ENCODE results near the gene PNO1. TPM values are rescaled to one million over a fixed set of nuclear protein-coding genes. Genes with fewer than 3 reads are reported as not detected.

The PNO1 gene
- total and polyA plus RNA-seq, 9 of the 15 experiments (the other 6 are each of a cell fraction or from before 2014, with no cell fraction given): 11.8 to 81.7 (median 41.1) TPM

- WGBS (ENCODE audit: insufficient coverage, low coverage, missing lambda C conversion rate): 89% methylated on average over 2 of the region's 2 CpGs
- FAIRE-seq (no peak), ATAC-seq (no peak), DNase-seq (ENCODE audit: extremely low read depth in 1 of 4, low spot score in 3 of 4) (no peak)
- H3K36me3 ChIP-seq (ENCODE audit: control insufficient read depth, insufficient read depth, low read length): peaks cover 6% of the 10 kb centered on the region; the same call in 2 of the 3 replicates
- intact Hi-C loops (cut with micrococcal nuclease): no loop called here
- H3K9ac ChIP-seq (ENCODE audit: insufficient read depth in 1 of 2, low read depth in 2 of 2, low read length in 2 of 2): no peak overlapping the region
- POLR2A ChIA-PET: no interaction called here
- no peaks in the 10 kb centered on the region for H3K27me3 ChIP-seq (ENCODE audit: control insufficient read depth in 2 of 2, insufficient read depth in 2 of 2, low read length in 2 of 2)
- in situ Hi-C loops (cut with MboI): no loop called here
- no peaks in the 10 kb centered on the region for H3K9me1 ChIP-seq (ENCODE audit: control insufficient read depth, insufficient read depth, low read length)
- no peak overlapping the region for H2AFZ ChIP-seq (ENCODE audit: low read depth, low read length)
- TF ChIP-seq MAFG (tag; conservative IDR thresholded peaks at IDR 0.05): no peak
- peak; percentile 76 for TF ChIP-seq CEBPB (tag; IDR thresholded peaks at IDR 0.05)
- H3K4me1 ChIP-seq (replicated peaks in 1 of 2; ENCODE audit: control insufficient read depth in 2 of 2, insufficient read depth in 2 of 2, low read length in 2 of 2): peaks cover 0 to 3% of the 10 kb centered on the region in 2 experiments; a peak in 1 of 5 replicates
- no peaks in the 10 kb centered on the region for H3K9me3 ChIP-seq (replicated peaks; ENCODE audit: control insufficient read depth, insufficient read depth, low read depth, low read length)
- no TSS peak for BruUV-seq (replicated peaks)
- H3K4me3 ChIP-seq: no peak overlapping the region
- no peaks in the 10 kb centered on the region for H3K79me2 ChIP-seq (ENCODE audit: control insufficient read depth, insufficient read depth, low read length)
- no peaks in the 10 kb centered on the region for H4K20me1 ChIP-seq (replicated peaks; ENCODE audit: control insufficient read depth, insufficient read depth, low read length)
- no peak overlapping the region for H3K4me2 ChIP-seq (ENCODE audit: insufficient read depth, low read length)
- CTCF ChIA-PET (ENCODE audit: low intra/inter-chr PET ratio): no interaction called here
- no peak overlapping the region for H3K27ac ChIP-seq (ENCODE audit: extremely low read depth, low read depth, low read length)
These were observed 15.8 kb upstream of the PNO1 start for GRCh38 chr2:68141875-68142274.

- H3K9me1 ChIP-seq (ENCODE audit: control insufficient read depth, insufficient read depth, low read length): no peaks in the 10 kb centered on the region
- DNase-seq (ENCODE audit: extremely low read depth in 1 of 4, low spot score in 3 of 4) (no peak), FAIRE-seq (no peak), ATAC-seq (no peak; the same call in 2 of the 3 replicates)
- no peak overlapping the region for H3K4me2 ChIP-seq (ENCODE audit: insufficient read depth, low read length)
- BruUV-seq (replicated peaks): no TSS peak
- intact Hi-C loops (cut with micrococcal nuclease): no loop called here
- no peak overlapping the region for H3K27ac ChIP-seq (ENCODE audit: extremely low read depth, low read depth, low read length)
- no peak overlapping the region for H3K4me3 ChIP-seq
- H3K36me3 ChIP-seq (ENCODE audit: control insufficient read depth, insufficient read depth, low read length): no peaks in the 10 kb centered on the region; the same call in 2 of the 3 replicates
- in situ Hi-C loops (cut with MboI): no loop called here
- H4K20me1 ChIP-seq (replicated peaks; ENCODE audit: control insufficient read depth, insufficient read depth, low read length): no peaks in the 10 kb centered on the region
- H2AFZ ChIP-seq (ENCODE audit: low read depth, low read length): no peak overlapping the region
- no peaks in the 10 kb centered on the region; the same call in 1 of the 2 replicates for H3K9me3 ChIP-seq (replicated peaks; ENCODE audit: control insufficient read depth, insufficient read depth, low read depth, low read length)
- no peaks in the 10 kb centered on the region for H3K27me3 ChIP-seq (ENCODE audit: control insufficient read depth in 2 of 2, insufficient read depth in 2 of 2, low read length in 2 of 2)
- ChIA-PET CTCF (ENCODE audit: low intra/inter-chr PET ratio) (interaction anchor here (0.5 kb wide), 1 partner anchor 9 kb away, joined by 4 read pairs; no protein-coding TSS in a partner anchor), POLR2A (interaction anchor here (1.5 kb wide), 1 partner anchor 14 kb away, joined by 3 read pairs; no protein-coding TSS in a partner anchor)
- no peak overlapping the region for H3K9ac ChIP-seq (ENCODE audit: insufficient read depth in 1 of 2, low read depth in 2 of 2, low read length in 2 of 2)
- H3K4me1 ChIP-seq (replicated peaks in 1 of 2; ENCODE audit: control insufficient read depth in 2 of 2, insufficient read depth in 2 of 2, low read length in 2 of 2): peaks cover 6 to 12% of the 10 kb centered on the region in 2 experiments; a peak in 3 of 5 replicates
- peaks cover 5% of the 10 kb centered on the region for H3K79me2 ChIP-seq (ENCODE audit: control insufficient read depth, insufficient read depth, low read length)
- TF ChIP-seq MYNN (IDR thresholded peaks at IDR 0.05) (no peak), MYNN (CRISPR knock-in tag; IDR thresholded peaks at IDR 0.05) (no peak), NRF1 (conservative IDR thresholded peaks at IDR 0.05 in 1 of 2, IDR thresholded peaks at IDR 0.05 in 1 of 2) (no peak), ZFX (CRISPR knock-in tag; IDR thresholded peaks at IDR 0.05) (no peak), MTA2 (IDR thresholded peaks at IDR 0.05; ENCODE audit: low read depth) (no peak), ZNF507 (tag; conservative IDR thresholded peaks at IDR 0.05) (no peak), MYC (IDR thresholded peaks at IDR 0.05; ENCODE audit: low read depth, low read length) (no peak), MYC (CRISPR knock-in tag; IDR thresholded peaks at IDR 0.05; ENCODE audit: borderline replicate concordance, low read depth) (no peak), NR2C2 (CRISPR knock-in tag; IDR thresholded peaks at IDR 0.05) (no peak), NR2C2 (tag; IDR thresholded peaks at IDR 0.05) (no peak)
These were observed 6.7 kb upstream of the PNO1 start for GRCh38 chr2:68151037-68151436.
